Fibroblast of skin of left quadriceps (primary cell): Measurements from ENCODE around the gene SLC41A3.
"Not testable (repeated sequence)": the region's sequence is repeated elsewhere in the genome, so short reads cannot be mapped to it uniquely, and the experiment has no call there.

Experiments used
- DNase-seq, 2 experiments: peaks; one replicate each; pipeline ENCODE4 v3.0.0-alpha.2; 2013; ENCODE audit warnings: low read depth in 2 of 2

Gene SLC41A3

DNA sequence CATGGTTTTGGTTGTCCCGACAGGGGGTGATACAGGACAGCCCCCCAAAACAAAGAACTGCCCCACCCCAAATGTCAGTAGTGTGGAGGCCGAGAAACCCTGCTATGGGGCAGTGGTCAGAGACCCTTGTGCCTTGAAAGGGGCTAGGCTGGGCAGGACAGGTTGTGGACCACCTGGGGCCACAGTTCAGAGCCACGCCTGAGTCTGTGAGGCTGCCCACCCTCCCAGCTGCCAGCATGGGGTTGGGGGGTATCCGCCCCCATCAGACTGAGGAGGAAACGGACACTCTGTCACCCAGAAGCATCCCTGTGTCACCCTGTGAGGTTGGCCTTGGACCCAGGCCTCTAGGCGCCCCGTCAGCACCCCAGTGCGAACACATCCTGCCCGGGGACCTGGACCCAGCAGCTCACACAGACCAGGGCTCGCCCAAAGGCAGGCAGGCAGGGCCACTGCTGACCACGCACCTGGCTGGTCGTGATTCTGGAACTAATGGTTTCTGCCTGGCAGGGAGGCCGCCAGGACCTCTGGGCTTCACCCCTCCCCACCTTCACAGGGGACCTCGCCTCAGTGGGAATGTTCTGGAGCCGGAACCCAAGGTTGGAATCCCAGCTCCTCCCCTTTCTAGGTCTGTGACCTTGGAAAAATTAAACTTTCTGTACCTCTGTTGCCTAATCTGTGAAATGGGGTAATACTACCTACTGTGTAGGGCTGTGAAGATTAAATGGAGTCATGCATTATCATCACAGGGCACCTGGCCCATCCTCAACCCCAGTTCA lies 1.4 kb downstream of the SLC41A3 start:
- DNase-seq = no peak

- no peak for DNase-seq
Observed at GRCh38 chr3:126081618-126082361, 2.1 kb downstream of the SLC41A3 start.

DNA sequence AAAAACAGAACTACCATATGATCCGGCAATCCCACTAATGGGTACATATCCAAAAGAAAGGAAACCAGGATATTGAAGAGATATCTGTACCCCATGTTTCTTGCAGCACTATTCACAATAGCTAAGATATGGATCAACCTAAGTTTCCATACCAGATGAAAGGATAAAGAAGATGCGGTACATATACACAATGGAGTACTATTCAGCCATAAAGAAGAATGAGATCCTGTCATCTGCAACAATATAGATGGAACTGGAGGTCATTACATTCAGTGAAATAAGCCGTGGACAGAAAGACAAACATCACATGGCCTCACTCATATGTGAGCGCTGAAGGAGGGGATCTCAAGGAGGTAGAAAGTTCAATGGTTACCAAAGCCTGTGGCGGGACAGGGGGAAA lies 3.0 kb downstream of the SLC41A3 start:
- no peak for DNase-seq

DNA sequence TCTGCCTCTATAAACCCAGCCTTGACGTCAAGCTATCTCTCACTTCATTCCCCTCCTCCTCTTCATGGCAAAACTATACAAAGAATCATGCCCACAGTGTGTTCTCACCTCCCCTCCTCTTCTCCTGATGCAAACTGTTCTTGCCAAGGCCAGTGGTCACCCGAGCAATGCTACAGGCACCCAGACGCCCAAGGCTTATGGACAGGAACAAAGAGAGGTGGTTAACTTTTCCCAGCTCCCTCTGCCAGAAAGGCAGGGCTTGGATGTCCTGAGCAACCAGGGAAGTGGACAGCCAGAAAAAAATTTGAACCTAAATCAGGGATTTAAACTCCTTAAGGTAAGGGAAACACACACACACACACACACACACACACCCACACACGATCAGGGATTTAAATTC lies 5.1 kb downstream of the SLC41A3 start:
- DNase-seq = no peak

DNA sequence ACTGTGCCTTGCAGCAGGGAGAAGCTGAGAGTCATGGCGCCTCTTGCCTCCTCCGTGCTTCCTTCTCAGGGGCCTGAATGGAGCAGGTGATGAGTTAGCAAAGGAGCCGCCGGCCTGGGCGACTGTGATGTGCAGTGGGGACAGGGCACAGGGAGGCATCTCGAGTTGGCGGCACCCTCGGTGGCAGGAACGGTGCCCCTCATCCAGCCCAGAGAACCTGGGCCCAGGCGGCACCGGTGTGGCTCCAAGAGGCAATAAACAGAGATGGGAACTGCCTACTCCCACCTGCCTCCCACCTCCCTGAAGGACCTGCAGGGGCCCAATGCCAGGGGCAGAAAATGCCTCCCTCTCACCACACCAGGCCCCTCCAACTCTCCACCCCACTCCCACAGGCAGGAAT lies 6.2 kb downstream of the SLC41A3 start:
- no peak for DNase-seq

GRCh38 chr3:126076140-126076539 lies 7.8 kb downstream of the SLC41A3 start:
- no peak for DNase-seq

- DNase-seq = no peak
Observed at GRCh38 chr3:126070146-126070545, 13.8 kb downstream of the SLC41A3 start.

GRCh38 chr3:126067959-126068358 lies 16.0 kb downstream of the SLC41A3 start:
- no peak for DNase-seq

DNA sequence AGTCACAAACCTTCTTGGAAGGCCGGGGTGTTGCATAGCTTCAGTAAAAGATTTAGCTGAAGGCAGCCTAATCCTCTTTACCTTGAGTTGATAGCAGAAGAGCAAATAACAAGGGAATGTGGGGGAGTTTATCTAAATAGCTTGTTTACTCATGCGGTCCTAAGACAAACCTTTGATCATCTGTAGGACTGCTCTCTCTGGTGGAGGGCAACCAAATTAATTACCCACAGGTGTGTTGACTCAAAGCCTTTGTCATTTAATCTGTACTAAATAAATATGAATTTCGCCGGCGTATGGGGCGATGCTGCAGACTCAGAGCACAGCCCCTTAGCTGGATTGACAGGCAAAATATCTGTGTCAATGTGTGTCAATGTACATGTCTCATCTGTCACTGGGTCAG lies 17.2 kb downstream of the SLC41A3 start:
- not testable (repeated sequence) for DNase-seq

DNA sequence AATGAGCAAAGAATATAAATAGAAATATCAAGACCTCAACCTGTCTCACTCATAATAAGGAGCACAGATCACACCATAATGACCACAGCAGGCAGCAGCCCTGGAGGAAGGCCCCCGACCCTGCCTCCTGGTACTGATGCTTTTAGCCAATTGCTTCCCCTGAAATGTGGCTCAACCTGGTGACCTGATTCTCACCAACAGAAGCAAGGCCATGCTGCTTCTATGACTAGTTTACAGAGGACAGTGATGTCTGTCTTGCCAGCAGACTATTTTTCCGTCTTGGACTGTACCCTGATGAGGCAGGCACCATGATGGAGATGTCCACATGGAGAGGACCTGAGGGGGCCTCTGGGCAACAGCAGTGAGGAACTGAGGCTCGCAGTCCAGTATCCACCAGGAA lies 18.0 kb downstream of the SLC41A3 start:
- DNase-seq = no peak

- DNase-seq = no peak
Observed at GRCh38 chr3:126064627-126065258, 19.2 kb downstream of the SLC41A3 start.

DNA sequence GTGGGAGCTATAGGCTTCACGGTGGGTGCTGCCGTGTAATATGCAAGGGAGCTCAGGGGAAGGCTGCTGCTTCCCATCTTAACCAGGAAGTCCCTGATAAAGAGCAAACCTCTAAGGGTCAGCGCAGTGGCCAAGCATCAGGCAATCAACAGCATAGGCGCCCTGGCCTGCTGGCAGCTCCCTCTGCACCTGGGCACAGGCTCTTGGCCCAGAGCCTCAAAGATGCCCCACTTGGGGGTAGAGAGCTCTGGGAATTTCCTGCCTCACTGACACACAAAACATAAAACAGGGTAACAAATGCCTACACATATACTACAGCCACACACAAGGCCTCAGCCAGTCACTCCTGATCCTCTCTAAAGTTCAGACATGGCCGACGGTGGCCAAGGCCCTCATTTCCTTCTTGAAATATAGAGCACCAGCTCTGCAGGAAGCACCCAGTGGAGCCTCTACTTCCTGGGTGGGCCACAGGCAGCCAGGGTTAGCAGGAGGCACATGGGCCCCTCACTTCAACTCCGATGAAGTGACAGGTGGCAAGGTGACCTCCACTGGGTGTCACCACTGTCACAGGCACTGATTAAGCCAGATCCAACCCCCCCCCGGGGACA lies 20.5 kb downstream of the SLC41A3 start:
- DNase-seq = no peak

GRCh38 chr3:126061301-126062032 lies 22.5 kb downstream of the SLC41A3 start:
- DNase-seq = no peak

GRCh38 chr3:126060613-126061145 lies 23.2 kb downstream of the SLC41A3 start:
- no peak for DNase-seq

GRCh38 chr3:126058666-126059065 lies 25.3 kb downstream of the SLC41A3 start:
- DNase-seq = no peak

DNA sequence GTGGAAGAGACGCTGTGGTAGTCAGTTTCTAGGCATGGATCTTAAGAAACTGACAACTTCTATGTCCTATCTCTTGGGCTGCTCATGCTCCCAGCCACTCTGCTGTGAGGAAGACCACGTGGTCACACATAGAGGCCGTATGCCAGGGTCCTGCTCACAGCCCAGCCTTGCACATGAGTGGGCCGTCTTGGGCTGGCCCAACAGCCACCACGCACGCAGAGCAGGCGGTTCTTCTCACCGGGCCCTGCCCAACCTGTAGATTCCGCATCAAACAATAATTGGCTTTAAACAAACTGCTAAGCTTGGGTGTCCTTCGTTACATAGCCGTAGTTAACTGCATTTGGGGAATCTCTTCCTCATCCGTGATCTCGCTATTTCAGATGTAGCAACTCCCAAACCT lies 26.0 kb downstream of the SLC41A3 start:
- no peak for DNase-seq

DNA sequence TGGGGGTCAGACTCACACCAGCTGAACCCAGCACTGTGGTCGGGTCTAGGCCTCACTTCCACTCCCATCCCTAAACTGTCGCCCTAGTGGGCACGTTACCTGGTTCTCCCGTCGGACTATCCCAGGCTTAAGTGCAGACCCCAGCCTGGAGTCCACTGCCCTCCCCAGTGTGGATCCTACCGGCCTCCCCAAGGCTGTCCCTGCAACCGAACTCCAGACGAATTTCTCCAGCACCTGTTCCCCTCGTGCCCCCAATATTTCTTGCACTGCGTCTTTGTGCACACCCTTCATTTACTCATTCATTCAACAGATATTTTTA lies 26.5 kb downstream of the SLC41A3 start:
- DNase-seq = no peak

DNA sequence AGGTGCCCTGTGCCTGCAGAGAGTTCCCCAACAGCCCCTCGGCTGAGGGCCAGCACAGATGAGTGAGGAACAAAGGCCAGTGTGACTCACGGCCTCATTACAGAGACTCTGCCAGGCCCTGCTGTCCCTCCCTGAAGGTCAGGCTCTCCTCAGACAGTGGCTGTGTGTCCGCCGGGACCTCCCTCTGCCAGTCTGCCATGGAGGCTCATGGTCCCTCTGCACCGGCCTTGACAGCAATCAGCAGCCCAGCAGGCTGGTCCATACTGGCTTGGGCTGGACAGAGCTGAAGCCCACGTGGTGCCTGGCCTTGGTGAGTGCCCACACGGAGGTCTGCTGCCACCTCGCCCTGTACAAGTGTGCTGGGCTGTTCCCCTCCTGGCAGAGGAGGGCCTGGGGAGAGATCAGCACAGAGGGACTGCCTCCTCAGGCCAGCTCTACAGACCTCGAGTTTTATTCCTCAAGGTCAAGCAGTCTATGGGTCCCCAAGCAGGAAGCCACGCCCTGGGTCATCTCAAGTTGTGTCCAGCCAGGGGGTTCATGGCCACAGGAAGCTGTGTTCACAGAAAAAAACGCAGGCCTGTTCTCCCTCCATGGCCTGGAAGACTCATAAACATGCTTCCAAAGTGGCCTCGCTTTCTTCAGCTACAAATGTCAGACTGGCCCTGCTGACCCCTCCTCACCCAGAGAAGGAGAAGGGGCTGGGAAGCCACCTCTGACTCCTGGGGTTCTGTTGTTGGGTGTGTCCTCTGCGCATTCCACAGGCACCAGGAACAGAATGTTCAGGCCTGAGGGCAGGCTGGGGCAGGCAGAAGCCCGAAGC lies 27.0 kb downstream of the SLC41A3 start:
- no peak for DNase-seq

- no peak for DNase-seq
Observed at GRCh38 chr3:126056088-126056487, 27.8 kb downstream of the SLC41A3 start.

DNA sequence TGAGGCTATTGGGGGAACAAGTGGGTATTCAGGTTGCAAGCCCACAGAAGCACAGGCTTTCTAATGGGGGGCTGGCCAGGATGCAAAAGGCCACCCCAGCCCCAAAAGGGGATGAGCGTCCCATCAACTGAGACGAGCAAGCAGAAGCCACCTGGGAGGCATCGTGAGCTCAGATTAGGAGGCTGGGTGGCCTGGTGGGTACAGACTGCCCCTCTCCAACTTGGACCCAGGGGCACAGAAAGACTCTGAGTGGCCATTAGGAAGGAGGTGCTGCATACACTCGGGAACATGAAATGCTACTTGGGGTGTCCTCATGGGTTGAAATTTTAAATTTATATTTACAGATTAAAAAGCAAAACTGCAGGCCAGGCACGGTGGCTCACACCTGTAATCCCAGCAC lies 29.1 kb downstream of the SLC41A3 start:
- DNase-seq = no peak
